ENCODE data around the gene ITPR1. TPM values are rescaled to one million over a fixed set of nuclear protein-coding genes. Genes with fewer than 3 reads are reported as not detected.

Gene ITPR1
- total and polyA plus RNA-seq, 3 donors from 2014 or later, result 26.5 to 129 (median 59.7) TPM

- Histone ChIP-seq H3K9me3 (no peaks in the 10 kb centered on the region), H3K36me3 (ENCODE audit: low read depth, missing control alignments) (no peaks in the 10 kb centered on the region), H3K4me3 (no peak overlapping the region), H3K4me1 (no peaks in the 10 kb centered on the region), H3K27me3 (no peaks in the 10 kb centered on the region), H3K27ac (no peak overlapping the region)
- WGBS, 2 donors, result 91 to 93% methylated on average over 9 of the region's 9 CpGs
- intact Hi-C loops (cut with DNase I; ENCODE audit: low total_unique reads), result no loop called here
- no peak for TF ChIP-seq POLR2A (IDR thresholded peaks at IDR 0.05)
- TF ChIP-seq, protein P1, sequence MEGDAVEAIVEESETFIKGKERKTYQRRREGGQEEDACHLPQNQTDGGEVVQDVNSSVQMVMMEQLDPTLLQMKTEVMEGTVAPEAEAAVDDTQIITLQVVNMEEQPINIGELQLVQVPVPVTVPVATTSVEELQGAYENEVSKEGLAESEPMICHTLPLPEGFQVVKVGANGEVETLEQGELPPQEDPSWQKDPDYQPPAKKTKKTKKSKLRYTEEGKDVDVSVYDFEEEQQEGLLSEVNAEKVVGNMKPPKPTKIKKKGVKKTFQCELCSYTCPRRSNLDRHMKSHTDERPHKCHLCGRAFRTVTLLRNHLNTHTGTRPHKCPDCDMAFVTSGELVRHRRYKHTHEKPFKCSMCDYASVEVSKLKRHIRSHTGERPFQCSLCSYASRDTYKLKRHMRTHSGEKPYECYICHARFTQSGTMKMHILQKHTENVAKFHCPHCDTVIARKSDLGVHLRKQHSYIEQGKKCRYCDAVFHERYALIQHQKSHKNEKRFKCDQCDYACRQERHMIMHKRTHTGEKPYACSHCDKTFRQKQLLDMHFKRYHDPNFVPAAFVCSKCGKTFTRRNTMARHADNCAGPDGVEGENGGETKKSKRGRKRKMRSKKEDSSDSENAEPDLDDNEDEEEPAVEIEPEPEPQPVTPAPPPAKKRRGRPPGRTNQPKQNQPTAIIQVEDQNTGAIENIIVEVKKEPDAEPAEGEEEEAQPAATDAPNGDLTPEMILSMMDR (IDR thresholded peaks at IDR 0.05), result no peak
- no peak for DNase-seq
These were observed 150.9 kb downstream of the ITPR1 start for GRCh38 chr3:4643904-4644547.

DNA sequence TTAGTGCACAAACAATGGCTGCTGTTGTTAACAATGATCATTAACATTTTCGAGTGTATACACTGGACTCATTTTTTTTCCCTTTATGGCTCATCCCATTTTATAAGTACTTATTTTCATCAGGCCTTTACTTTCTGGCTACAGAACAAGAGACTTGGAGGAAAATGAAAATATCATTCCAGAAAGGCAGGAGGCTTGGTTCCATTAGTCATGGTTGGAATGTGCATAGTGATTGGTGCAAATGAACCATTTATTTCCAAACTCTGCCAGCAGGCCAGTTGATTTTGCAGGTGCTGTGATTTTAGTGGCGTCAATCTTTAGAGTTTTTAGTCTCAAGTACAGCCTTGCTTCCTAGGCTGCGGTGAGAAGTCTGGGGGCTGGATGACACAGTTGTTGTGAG lies 151.8 kb downstream of the ITPR1 start:
- no peaks in the 10 kb centered on the region for H3K27me3 ChIP-seq
- H3K27ac ChIP-seq, result no peak overlapping the region
- DNase-seq, result no peak
- no peaks in the 10 kb centered on the region for H3K9me3 ChIP-seq
- TF ChIP-seq, protein P1 (IDR thresholded peaks at IDR 0.05), result no peak
- TF ChIP-seq POLR2A (IDR thresholded peaks at IDR 0.05), result no peak
- H3K4me1 ChIP-seq, result no peaks in the 10 kb centered on the region
- intact Hi-C loops (cut with DNase I; ENCODE audit: low total_unique reads), result no loop called here
- no peak overlapping the region for H3K4me3 ChIP-seq
- H3K36me3 ChIP-seq (ENCODE audit: low read depth, missing control alignments), result no peaks in the 10 kb centered on the region
- 92% methylated on average over 3 of the region's 3 CpGs for WGBS, 2 donors

- H3K9me3 ChIP-seq, result no peaks in the 10 kb centered on the region
- WGBS, 2 donors, result 93 to 94% methylated on average over 6 of the region's 6 CpGs
- no peaks in the 10 kb centered on the region for H3K27me3 ChIP-seq
- no peak overlapping the region for H3K4me3 ChIP-seq
- H3K36me3 ChIP-seq (ENCODE audit: low read depth, missing control alignments), result no peaks in the 10 kb centered on the region
- no peaks in the 10 kb centered on the region for H3K4me1 ChIP-seq
- intact Hi-C loops (cut with DNase I; ENCODE audit: low total_unique reads), result no loop called here
- no peak for TF ChIP-seq POLR2A (IDR thresholded peaks at IDR 0.05)
- TF ChIP-seq, protein P1 (IDR thresholded peaks at IDR 0.05), result no peak
- no peak overlapping the region for H3K27ac ChIP-seq
- no peak for DNase-seq
These were observed 152.3 kb downstream of the ITPR1 start for GRCh38 chr3:4645468-4645867.

DNA sequence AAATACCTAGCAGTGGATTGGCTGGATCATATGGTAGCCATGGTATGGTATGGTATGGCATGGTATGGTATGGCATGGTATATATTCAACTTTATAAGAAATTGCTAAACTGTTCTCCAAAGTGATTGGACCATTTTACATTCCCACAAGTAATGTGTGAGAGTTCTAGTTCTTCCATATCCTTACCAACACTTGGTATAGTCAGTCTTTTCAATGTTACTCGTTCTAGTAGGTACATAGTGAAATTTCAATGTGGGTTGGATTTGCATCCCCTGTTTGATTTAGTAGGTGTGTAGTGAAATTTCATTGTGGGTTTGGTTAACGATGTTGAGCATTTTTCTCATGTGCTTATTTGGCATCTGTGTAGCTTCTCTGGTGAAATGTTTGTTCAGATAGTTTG lies 154.3 kb downstream of the ITPR1 start:
- 95 to 97% methylated on average over 2 of the region's 2 CpGs for WGBS, 2 donors
- Histone ChIP-seq H3K9me3 (no peaks in the 10 kb centered on the region), H3K4me1 (no peaks in the 10 kb centered on the region), H3K27ac (no peak overlapping the region), H3K36me3 (ENCODE audit: low read depth, missing control alignments) (no peaks in the 10 kb centered on the region), H3K27me3 (no peaks in the 10 kb centered on the region), H3K4me3 (no peak overlapping the region)
- no peak for DNase-seq
- TF ChIP-seq, protein P1 (IDR thresholded peaks at IDR 0.05), result no peak
- TF ChIP-seq POLR2A (IDR thresholded peaks at IDR 0.05), result no peak
- intact Hi-C loops (cut with DNase I; ENCODE audit: low total_unique reads), result no loop called here
